Mucosa of gallbladder (tissue), 1 donor: Measurements from ENCODE around the gene PEBP1. TPM values are rescaled to one million over a fixed set of nuclear protein-coding genes. Genes with fewer than 3 reads are reported as not detected.
A peak's percentile ranks its signal among the peaks of the same experiment; 100 is the strongest.

Experiments used
- DNase-seq: peaks from one replicate; pipeline ENCODE4 v3.0.0-alpha.2; 2020; ENCODE audit warnings: low spot score
- total RNA-seq: library from RNA; stranded (reverse); gene quantifications from one replicate; pipeline ENCODE4 v1.2.1, GENCODE V29; 2021
- donor health status: DM: no; HTN: no; CAD: no.

Gene PEBP1
- total RNA-seq: 246 TPM

GRCh38 chr12:118135788-118136558, at the start of gene PEBP1:
PEBP1 (plus strand) TSS chr12:118136124; CDS start chr12:118136210, 86 bp downstream.
- peak; percentile 96 for DNase-seq

- no peak for DNase-seq
Observed at GRCh38 chr12:118089782-118090181, 46.1 kb upstream of the PEBP1 start.

- DNase-seq: no peak
Observed at GRCh38 chr12:118094039-118094438, 41.9 kb upstream of the PEBP1 start.

- no peak for DNase-seq
Observed at GRCh38 chr12:118098401-118098800, 37.5 kb upstream of the PEBP1 start.

- no peak for DNase-seq
Observed at GRCh38 chr12:118098911-118099671, 36.8 kb upstream of the PEBP1 start.

GRCh38 chr12:118101051-118101450, 34.9 kb upstream of the PEBP1 start:
- no peak for DNase-seq

- peak; percentile 32 for DNase-seq
Observed at GRCh38 chr12:118102070-118102469, 33.9 kb upstream of the PEBP1 start.

GRCh38 chr12:118102609-118103008, 33.3 kb upstream of the PEBP1 start:
- DNase-seq: no peak

GRCh38 chr12:118103201-118103600, 32.7 kb upstream of the PEBP1 start:
- no peak for DNase-seq

GRCh38 chr12:118103601-118104382, 32.1 kb upstream of the PEBP1 start, which contains the start of gene VSIG10:
VSIG10 (minus strand) TSS chr12:118104011; CDS start chr12:118103671, 340 bp downstream.
- peak; percentile 75 for DNase-seq

GRCh38 chr12:118107011-118107410, 28.9 kb upstream of the PEBP1 start:
- DNase-seq: no peak

GRCh38 chr12:118107694-118108093, 28.2 kb upstream of the PEBP1 start:
- DNase-seq: no peak

GRCh38 chr12:118109088-118109487, 26.8 kb upstream of the PEBP1 start:
- DNase-seq: no peak

GRCh38 chr12:118119449-118119879, 16.5 kb upstream of the PEBP1 start:
- no peak for DNase-seq

- DNase-seq: peak; percentile 74
Observed at GRCh38 chr12:118120579-118121363, 15.2 kb upstream of the PEBP1 start.

GRCh38 chr12:118122264-118122663, 13.7 kb upstream of the PEBP1 start:
- no peak for DNase-seq

- no peak for DNase-seq
Observed at GRCh38 chr12:118124333-118124874, 11.5 kb upstream of the PEBP1 start.

GRCh38 chr12:118125743-118126118, 10.2 kb upstream of the PEBP1 start:
- DNase-seq: no peak

GRCh38 chr12:118126119-118126757, 9.7 kb upstream of the PEBP1 start:
- DNase-seq: peak; percentile 88

- no peak for DNase-seq
Observed at GRCh38 chr12:118127867-118128266, 8.1 kb upstream of the PEBP1 start.
